ENCODE results near the gene PARP14.
"Not testable (repeated sequence)": the region's sequence is repeated elsewhere in the genome, so short reads cannot be mapped to it uniquely, and the experiment has no call there.

The PARP14 gene

GRCh38 chr3:122680475-122681283, at the start of gene PARP14:
TSS of gene PARP14 (plus strand) at chr3:122680839. CDS start at chr3:122680884, 45 bp downstream.
- DNase-seq, result peak; percentile 47

- DNase-seq, result no peak
Observed at GRCh38 chr3:122635789-122636188, 44.9 kb upstream of the PARP14 start.

DNA sequence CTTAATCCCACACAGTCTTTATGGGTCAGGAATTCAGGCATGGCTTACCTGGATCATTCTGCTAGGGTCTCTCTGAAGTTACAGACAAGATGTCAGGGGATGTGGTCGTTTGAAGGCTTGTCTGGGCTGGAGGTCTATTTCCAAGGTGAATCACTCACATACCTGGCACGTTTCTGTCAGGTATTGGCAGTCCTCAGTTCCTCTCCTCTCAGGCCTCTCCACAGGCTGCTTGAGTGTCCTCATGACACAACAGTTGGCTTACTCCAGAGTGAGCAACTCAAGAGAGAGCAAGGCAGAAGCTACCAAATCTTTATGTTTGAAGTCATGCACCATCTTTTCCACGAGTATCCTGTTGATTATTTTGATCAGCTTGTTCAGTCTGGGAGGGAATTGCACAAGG, 43.9 kb upstream of the PARP14 start:
- DNase-seq, result no peak

GRCh38 chr3:122640437-122640999, 40.1 kb upstream of the PARP14 start:
- no peak for DNase-seq

GRCh38 chr3:122642935-122643334, 37.7 kb upstream of the PARP14 start:
- no peak for DNase-seq

DNA sequence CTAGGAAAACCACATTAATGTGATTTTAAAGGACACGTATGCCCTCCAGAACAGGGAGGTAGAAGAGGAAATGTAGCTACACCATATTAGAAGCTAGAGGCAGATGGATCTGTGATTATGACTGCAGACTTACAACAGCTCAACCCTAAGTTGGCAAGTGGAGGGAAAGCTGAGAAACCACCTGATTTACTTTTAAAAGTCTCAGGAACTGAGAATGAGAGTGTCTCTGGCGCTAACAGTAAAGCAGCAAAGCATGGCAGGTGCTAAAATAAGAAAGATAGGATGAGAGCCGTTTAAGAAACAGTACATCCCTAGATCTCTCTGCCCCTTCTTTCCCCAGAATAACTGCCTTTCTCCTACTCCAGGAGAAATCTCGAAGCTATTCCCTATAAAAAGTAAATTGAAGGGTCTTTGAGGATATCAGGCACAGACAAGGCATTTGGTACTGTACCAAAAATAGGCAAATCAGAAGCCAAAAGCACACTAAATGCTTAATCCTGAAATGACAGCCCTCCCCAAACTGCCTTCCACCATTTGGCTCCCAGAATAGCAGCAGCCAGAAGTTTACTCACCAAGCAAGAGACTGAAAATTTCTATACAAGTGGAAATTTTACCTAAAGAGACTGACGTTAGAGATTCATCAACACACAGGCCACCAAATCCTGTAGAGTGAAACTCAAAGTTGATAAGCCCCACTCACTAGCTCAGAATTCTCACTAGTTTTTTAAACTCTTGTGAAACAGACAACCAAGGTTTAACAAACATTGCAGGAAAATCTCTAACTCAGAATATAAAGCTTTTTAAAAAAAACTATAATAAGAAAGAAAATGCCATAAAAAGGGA, 34.3 kb upstream of the PARP14 start:
- DNase-seq, result no peak

DNA sequence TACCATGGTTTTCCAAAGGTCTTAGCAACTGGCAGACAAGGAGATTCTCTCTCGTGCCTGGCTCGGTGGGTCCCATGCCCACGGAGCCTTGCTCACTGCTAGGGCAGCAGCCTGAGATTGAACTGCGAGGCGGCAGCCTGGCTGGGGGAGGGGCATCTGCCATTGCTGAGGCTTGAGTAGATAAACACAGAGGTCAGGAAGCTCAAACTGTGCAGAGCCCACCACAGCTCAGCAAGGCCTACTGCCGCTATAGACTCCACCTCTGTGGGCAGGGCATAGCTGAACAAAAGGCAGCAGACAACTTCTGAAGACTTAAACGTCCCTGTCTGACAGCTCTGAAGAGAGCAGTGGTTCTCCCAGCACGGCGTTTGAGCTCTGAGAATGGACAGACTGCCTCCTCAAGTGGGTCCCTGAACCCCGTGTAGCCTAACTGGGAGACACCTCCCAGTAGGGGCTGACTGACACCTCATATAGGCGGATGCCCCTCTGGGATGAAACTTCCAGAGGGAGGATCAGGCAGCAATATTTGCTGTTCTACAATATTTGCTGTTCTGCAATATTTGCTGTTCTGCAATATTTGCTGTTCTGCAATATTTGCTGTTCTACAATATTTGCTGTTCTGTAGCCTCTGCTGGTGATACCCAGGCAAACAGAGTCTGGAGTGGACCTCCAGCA, 29.3 kb upstream of the PARP14 start:
- not testable (repeated sequence) for DNase-seq

GRCh38 chr3:122651962-122652361, 28.7 kb upstream of the PARP14 start:
- DNase-seq, result not testable (repeated sequence)

- not testable (repeated sequence) for DNase-seq
Observed at GRCh38 chr3:122658336-122658735, 22.3 kb upstream of the PARP14 start.

GRCh38 chr3:122660297-122660974, 20.2 kb upstream of the PARP14 start:
- no peak for DNase-seq

- DNase-seq, result no peak
Observed at GRCh38 chr3:122661633-122662032, 19.0 kb upstream of the PARP14 start.

- no peak for DNase-seq
Observed at GRCh38 chr3:122662505-122662904, 18.1 kb upstream of the PARP14 start.

- DNase-seq, result no peak
Observed at GRCh38 chr3:122665226-122665786, 15.3 kb upstream of the PARP14 start.

GRCh38 chr3:122665881-122666280, 14.8 kb upstream of the PARP14 start:
- DNase-seq, result no peak

GRCh38 chr3:122668930-122669730, 11.5 kb upstream of the PARP14 start:
- no peak for DNase-seq

DNA sequence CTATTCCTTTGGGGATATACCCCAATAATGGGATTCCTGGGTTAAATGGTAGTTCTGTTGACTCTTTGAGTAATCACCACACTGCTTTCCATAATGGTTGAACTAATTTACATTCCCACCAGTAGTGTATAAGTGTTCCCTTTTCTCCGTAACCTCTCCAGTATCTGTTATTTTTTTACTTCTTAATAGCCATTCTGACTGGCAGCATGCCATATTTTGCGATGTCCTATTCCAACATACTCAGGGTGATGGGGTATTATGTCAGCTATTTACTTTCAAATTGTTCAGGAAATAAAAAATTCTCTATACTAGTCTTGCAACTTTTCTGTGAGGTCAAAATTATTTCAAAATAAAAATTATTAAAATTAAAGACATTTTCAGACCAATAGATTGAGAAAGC, 9.1 kb upstream of the PARP14 start:
- DNase-seq, result no peak

- no peak for DNase-seq
Observed at GRCh38 chr3:122674339-122674738, 6.3 kb upstream of the PARP14 start.

- DNase-seq, result no peak
Observed at GRCh38 chr3:122676759-122677158, 3.9 kb upstream of the PARP14 start.

DNA sequence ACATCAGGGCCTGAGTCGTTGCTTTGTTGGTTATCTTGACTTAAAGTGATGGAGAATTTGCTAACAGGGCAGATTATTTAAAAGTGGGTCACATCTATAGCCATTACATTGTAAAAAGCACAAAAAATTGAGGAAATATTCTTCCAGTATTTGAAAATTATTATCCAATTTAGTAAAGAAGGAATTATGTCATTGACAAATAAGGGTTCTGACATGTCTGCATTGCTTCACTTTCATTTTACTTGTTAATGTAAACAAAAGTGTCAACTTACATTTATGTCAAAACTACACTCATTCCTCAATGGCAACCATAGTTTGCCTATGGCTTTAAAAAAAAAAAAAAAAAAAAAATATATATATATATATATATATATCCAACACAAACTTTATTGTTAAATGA, 3.4 kb upstream of the PARP14 start:
- DNase-seq, result no peak

DNA sequence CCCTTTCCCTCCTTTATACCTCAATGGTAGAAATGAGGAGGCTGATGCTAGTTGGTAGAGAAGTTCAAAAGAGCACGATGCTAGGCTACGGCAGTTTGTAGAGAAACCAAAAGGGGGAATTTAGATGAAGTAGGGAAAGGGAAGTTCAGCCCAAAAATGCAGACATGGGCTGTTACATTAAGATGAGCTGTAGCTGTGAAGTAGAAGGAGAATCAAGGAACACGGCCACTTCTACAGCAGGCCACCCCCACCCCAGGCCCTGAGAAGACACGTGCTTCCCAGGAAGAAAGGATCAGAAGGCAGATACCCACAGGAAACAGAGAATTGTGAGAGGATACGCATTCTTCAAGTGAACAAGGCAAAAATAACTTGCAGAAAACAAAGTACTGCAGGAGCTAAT, 2.1 kb upstream of the PARP14 start:
- DNase-seq, result no peak
